HCT116 (cell line): Measurements from ENCODE around the gene FABP1. TPM values are rescaled to one million over a fixed set of nuclear protein-coding genes. Genes with fewer than 3 reads are reported as not detected.

ENCODE experiments used
- ATAC-seq: fragments of 200-7000 bp; cut with Tn5 transposase; 2 replicates; pipeline ENCODE4 v1.9.1; 2020; ENCODE audit warnings: mild to moderate bottlenecking, moderate library complexity
- BruUV-seq: library from RNA; stranded (reverse); fragments of 400-500 nt; replicated peaks from 2 replicates; lab custom pipeline; 2021; lab: Mats Ljungman, UMichigan
- CTCF ChIA-PET: fragments of 300-600 bp; sonication (Branson Sonifier 250); formaldehyde crosslinking; loops from one replicate; lab custom pipeline; 2021; ENCODE audit warnings: antibody characterized with exemption; lab: Charles Lee
- POLR2A ChIA-PET: fragments of 300-600, 350-600 bp; sonication (Branson Sonifier 250); formaldehyde crosslinking; loops from one replicate; lab custom pipeline; 2021; ENCODE audit warnings: antibody characterized with exemption; lab: Charles Lee
- RAD21 ChIA-PET, 2 experiments: fragments of 300-600 bp; sonication (Branson Sonifier 250); formaldehyde crosslinking; loops; one replicate each; lab custom pipeline; 2023; ENCODE audit warnings: low total read pairs in 2 of 2; ENCODE audit not compliant: uncharacterized antibody in 2 of 2, unreplicated experiment in 2 of 2, low non-redundant PET in 1 of 2; lab: Charles Lee
- DNase-seq: peaks from one replicate; pipeline ENCODE4 v3.0.0-alpha.2; 2010; ENCODE audit warnings: low read depth, low spot score
- H2AFZ ChIP-seq: fragments of 200-600 bp; shearing (Covaris generic), sonication (generic); 2 replicates; pipeline ENCODE4 v1.6.1; 2017; ENCODE audit warnings: low read depth, mixed run types, mixed read lengths, antibody characterized with exemption, low read length; ENCODE audit not compliant: poor library complexity, severe bottlenecking
- H3K27ac ChIP-seq: 2 replicates; pipeline ENCODE4 v1.5.1; 2012; ENCODE audit warnings: low read depth, low read length
- H3K27me3 ChIP-seq: fragments of 200-600 bp; sonication (generic); 2 replicates; pipeline ENCODE4 v1.6.1; 2016; ENCODE audit warnings: mixed run types, low read length, mixed read lengths; ENCODE audit not compliant: insufficient read depth
- H3K36me3 ChIP-seq, 2 experiments: fragments of 200-500 bp in 1 of 2; fragments of 200-600 bp in 1 of 2; sonication (Bioruptor generic) in 1 of 2; sonication (generic) in 1 of 2; 2 replicates each; pipeline versions ENCODE4 v1.5.1 to v1.6.1; 2014 to 2016; ENCODE audit warnings: low read length in 2 of 2, inconsistent platforms in 1 of 2, mixed read lengths in 1 of 2, mixed run types in 1 of 2; ENCODE audit not compliant: insufficient read depth in 2 of 2, control insufficient read depth in 1 of 2
- H3K4me1 ChIP-seq, 2 experiments: fragments of 200-600 bp in 1 of 2; sonication (generic) in 1 of 2; 2 replicates each; pipeline versions ENCODE4 v1.5.1 to v1.6.1; 2012 to 2017; ENCODE audit warnings: low read length in 2 of 2, inconsistent platforms in 1 of 2, mild to moderate bottlenecking in 1 of 2, mixed read lengths in 1 of 2, mixed run types in 1 of 2, moderate library complexity in 1 of 2; ENCODE audit not compliant: insufficient read depth in 2 of 2, control insufficient read depth in 1 of 2
- H3K4me2 ChIP-seq: fragments of 200-600 bp; sonication (generic); 2 replicates; pipeline ENCODE4 v1.6.1; 2017; ENCODE audit warnings: mixed run types, low read length, mixed read lengths
- H3K4me3 ChIP-seq, 2 experiments: fragments of 200-600 bp in 1 of 2; sonication (generic) in 1 of 2; replicated peaks in 1 of 2; 2 replicates each; pipeline ENCODE4 v1.5.1; 2011 to 2016; ENCODE audit warnings: low read length in 2 of 2, control low read depth in 1 of 2, low read depth in 1 of 2, mild to moderate bottlenecking in 1 of 2, mixed read lengths in 1 of 2, mixed run types in 1 of 2
- H3K79me2 ChIP-seq: fragments of 200-600 bp; sonication (generic); 2 replicates; pipeline ENCODE4 v1.6.1; 2017; ENCODE audit warnings: mild to moderate bottlenecking, mixed run types, low read length, moderate library complexity, mixed read lengths; ENCODE audit not compliant: insufficient read depth
- H3K9ac ChIP-seq: fragments of 200-600 bp; sonication (generic); 2 replicates; pipeline ENCODE4 v1.6.1; 2016; ENCODE audit warnings: low read length, mixed read lengths
- H3K9me2 ChIP-seq: fragments of 200-600 bp; sonication (generic), shearing (Covaris generic); 2 replicates; pipeline ENCODE4 v1.6.1; 2017; ENCODE audit warnings: mixed run types, mild to moderate bottlenecking, moderate library complexity; ENCODE audit not compliant: insufficient read depth
- H3K9me3 ChIP-seq, 2 experiments: fragments of 200-500 bp in 1 of 2; fragments of 200-600 bp in 1 of 2; sonication (Bioruptor generic) in 1 of 2; sonication (generic) in 1 of 2; 2 replicates each; pipeline ENCODE4 v1.6.1; 2014 to 2017; ENCODE audit warnings: low read length in 2 of 2, mixed read lengths in 2 of 2, inconsistent platforms in 1 of 2, low read depth in 1 of 2, mild to moderate bottlenecking in 1 of 2, mixed run types in 1 of 2, moderate library complexity in 1 of 2; ENCODE audit not compliant: control insufficient read depth in 1 of 2, insufficient read depth in 1 of 2
- H4K20me1 ChIP-seq: fragments of 200-600 bp; sonication (generic), shearing (Covaris generic); 2 replicates; pipeline ENCODE4 v1.6.1; 2017; ENCODE audit warnings: mixed run types, mild to moderate bottlenecking, moderate library complexity; ENCODE audit not compliant: insufficient read depth
- ATF3 ChIP-seq: IDR thresholded peaks from 2 replicates; pipeline ENCODE4 v1.6.1; 2012
- CBX3 ChIP-seq: IDR thresholded peaks from 2 replicates; pipeline ENCODE4 v1.6.1; 2012; ENCODE audit warnings: low read depth
- CEBPB ChIP-seq: IDR thresholded peaks from 2 replicates; pipeline ENCODE4 v1.6.1; 2012; ENCODE audit warnings: low read depth
- CTCF ChIP-seq, 3 experiments: fragments of 200-600 bp in 1 of 3; sonication (generic) in 1 of 3; IDR thresholded peaks in 2 of 3; conservative IDR thresholded peaks in 1 of 3; 2 replicates each; pipeline ENCODE4 v1.5.1; 2012 to 2017; ENCODE audit warnings: low read depth in 2 of 3, low read length in 2 of 3, antibody characterized with exemption in 1 of 3, borderline replicate concordance in 1 of 3, control low read depth in 1 of 3, mild to moderate bottlenecking in 1 of 3, mixed read lengths in 1 of 3, mixed run types in 1 of 3, moderate library complexity in 1 of 3; ENCODE audit not compliant: insufficient read depth in 1 of 3
- EZH2 ChIP-seq: fragments of 200-600 bp; sonication (generic); IDR thresholded peaks from 2 replicates; pipeline ENCODE4 v1.6.1; 2017; ENCODE audit warnings: antibody characterized with exemption, mixed run types
- EZH2phosphoT487 ChIP-seq: fragments of 200-600 bp; IDR thresholded peaks from 2 replicates; pipeline ENCODE4 v1.6.1; 2018; ENCODE audit warnings: antibody characterized with exemption, borderline replicate concordance
- MAX ChIP-seq: IDR thresholded peaks from 2 replicates; pipeline ENCODE4 v1.6.1; 2012
- POLR2A ChIP-seq: IDR thresholded peaks from 2 replicates; pipeline ENCODE4 v1.7.0; 2011; ENCODE audit warnings: borderline replicate concordance; ENCODE audit not compliant: insufficient read depth, insufficient read length; ENCODE audit errors: extremely low read depth
- REST ChIP-seq: IDR thresholded peaks from 2 replicates; pipeline ENCODE4 v1.6.1; 2012; ENCODE audit warnings: low read depth
- SIN3A ChIP-seq: IDR thresholded peaks from 2 replicates; pipeline ENCODE4 v1.6.1; 2012; ENCODE audit warnings: low read depth
- SP1 ChIP-seq: IDR thresholded peaks from 2 replicates; pipeline ENCODE4 v1.6.1; 2012; ENCODE audit warnings: low read depth
- SRF ChIP-seq: IDR thresholded peaks from 2 replicates; pipeline ENCODE4 v1.6.1; 2012; ENCODE audit warnings: low read depth
- ZBTB33 ChIP-seq: IDR thresholded peaks from 2 replicates; pipeline ENCODE4 v1.6.1; 2011; ENCODE audit warnings: mild to moderate bottlenecking, low read length, moderate library complexity; ENCODE audit not compliant: insufficient replicate concordance; ENCODE audit errors: extremely low read depth
- ZFX ChIP-seq: fragments of 450-650 bp; IDR thresholded peaks from 2 replicates; pipeline ENCODE4 v1.6.1; 2017
- ZNF274 ChIP-seq: fragments of 200-500 bp; sonication (Bioruptor generic); IDR thresholded peaks from 2 replicates; pipeline ENCODE4 v1.6.1; 2014; ENCODE audit warnings: mild to moderate bottlenecking, low read depth, low read length, inconsistent platforms
- intact Hi-C: fragments of 100-400 bp; cut with micrococcal nuclease; formaldehyde crosslinking; loops from 2 replicates; pipeline ENCODE4 v1.10.0; 2022
- total RNA-seq: library from RNA; stranded (reverse); gene quantifications from one replicate; pipeline ENCODE4 v1.2.1, GENCODE V29; 2021; ENCODE audit not compliant: unreplicated experiment

The FABP1 gene
- total RNA-seq, 1 experiment from 2014 or later, result 0.61 TPM

- CTCF ChIA-PET, result no interaction called here
- peaks cover 14% of the 10 kb centered on the region; the same call in 1 of the 2 replicates for H3K27me3 ChIP-seq
- intact Hi-C loops, result no loop called here
Measured at GRCh38 chr2:88115825-88116518, 11.9 kb downstream of the FABP1 start.

More at GRCh38 chr2:88115825-88116518, 11.9 kb downstream of the FABP1 start:
- no peak overlapping the region for H3K27ac ChIP-seq
- H3K9me3 ChIP-seq, result no peaks in the 10 kb centered on the region
- TF ChIP-seq ZFX (no peak), CBX3 (no peak), SRF (no peak), SP1 (no peak), EZH2 (no peak), CEBPB (no peak), POLR2A (no peak), MAX (no peak), ZNF274 (no peak), EZH2phosphoT487 (no peak), SIN3A (no peak), ZBTB33 (no peak), REST (no peak), ATF3 (no peak), CTCF (IDR thresholded peaks at IDR 0.05 in 2 of 3, conservative IDR thresholded peaks at IDR 0.05 in 1 of 3; ENCODE audit: borderline replicate concordance in 1 of 3, insufficient read depth in 1 of 3, low read depth in 2 of 3, low read length in 2 of 3) (no peak)
- no peaks in the 10 kb centered on the region for H3K4me1 ChIP-seq
- no peak overlapping the region for H3K4me3 ChIP-seq
- no peaks in the 10 kb centered on the region for H3K79me2 ChIP-seq
- no peak for DNase-seq
- RAD21 ChIA-PET, result no interaction called here
- H2AFZ ChIP-seq, result no peak overlapping the region
- H3K9ac ChIP-seq, result no peak overlapping the region
- H4K20me1 ChIP-seq, result no peaks in the 10 kb centered on the region
- POLR2A ChIA-PET, result no interaction called here
- no TSS peak for BruUV-seq
- H3K9me2 ChIP-seq, result no peaks in the 10 kb centered on the region
- H3K36me3 ChIP-seq, result no peaks in the 10 kb centered on the region
- no peak for ATAC-seq
- no peak overlapping the region for H3K4me2 ChIP-seq
